WTC11 (cell line): ENCODE measurements around the gene LYPD6.

Experiments used
- ATF3 ChIP-seq: sonication (generic); formaldehyde crosslinking; conservative IDR thresholded peaks from 2 replicates; pipeline ENCODE4 v1.8.1; 2022; ENCODE audit warnings: mild to moderate bottlenecking, missing genetic modification reagents
- CREB1 ChIP-seq: sonication (generic); formaldehyde crosslinking; IDR thresholded peaks from 2 replicates; pipeline ENCODE4 v1.8.0; 2023; ENCODE audit warnings: mild to moderate bottlenecking, missing genetic modification reagents
- CREM ChIP-seq: sonication (generic); formaldehyde crosslinking; IDR thresholded peaks from 2 replicates; pipeline ENCODE4 v1.8.1; 2022; ENCODE audit warnings: mild to moderate bottlenecking, missing genetic modification reagents, moderate library complexity
- CTCF ChIP-seq: fragments of 200-600 bp; IDR thresholded peaks from 2 replicates; pipeline ENCODE4 v1.8.0; 2022; ENCODE audit warnings: antibody characterized with exemption
- MAX ChIP-seq: sonication (generic); formaldehyde crosslinking; IDR thresholded peaks from 2 replicates; pipeline ENCODE4 v1.8.0; 2022; ENCODE audit warnings: mild to moderate bottlenecking, missing genetic modification reagents
- ZNF423 ChIP-seq: fragments of 250-450 bp; sonication (Bioruptor Pico); IDR thresholded peaks from 2 replicates; pipeline ENCODE4 v2.1.2; 2022; ENCODE audit warnings: mild to moderate bottlenecking, moderate library complexity

GRCh38 chr2:149365931-149366583, 35.7 kb downstream of the LYPD6 start:
- no peak for TF ChIP-seq CTCF
- TF ChIP-seq CREM (CRISPR knock-in tag), result no peak
- TF ChIP-seq CREB1 (CRISPR knock-in tag), result no peak
- no peak for TF ChIP-seq ZNF423 (CRISPR knock-in tag)
- no peak for TF ChIP-seq MAX (CRISPR knock-in tag)
- TF ChIP-seq ATF3 (CRISPR knock-in tag), result no peak
